GM21423 (cell line): ENCODE measurements around the gene FLT1.
A peak's percentile ranks its signal among the peaks of the same experiment; 100 is the strongest.

Source experiments
- ATAC-seq: cut with Tn5 transposase; IDR thresholded peaks from one replicate; pipeline ENCODE4 v1.9.1; 2021; ENCODE audit warnings: mild to moderate bottlenecking, moderate library complexity; ENCODE audit not compliant: unreplicated experiment

FLT1 gene

GRCh38 chr13:28401303-28402056 lies 93.4 kb downstream of the FLT1 start:
- peak; percentile 65 for ATAC-seq

DNA sequence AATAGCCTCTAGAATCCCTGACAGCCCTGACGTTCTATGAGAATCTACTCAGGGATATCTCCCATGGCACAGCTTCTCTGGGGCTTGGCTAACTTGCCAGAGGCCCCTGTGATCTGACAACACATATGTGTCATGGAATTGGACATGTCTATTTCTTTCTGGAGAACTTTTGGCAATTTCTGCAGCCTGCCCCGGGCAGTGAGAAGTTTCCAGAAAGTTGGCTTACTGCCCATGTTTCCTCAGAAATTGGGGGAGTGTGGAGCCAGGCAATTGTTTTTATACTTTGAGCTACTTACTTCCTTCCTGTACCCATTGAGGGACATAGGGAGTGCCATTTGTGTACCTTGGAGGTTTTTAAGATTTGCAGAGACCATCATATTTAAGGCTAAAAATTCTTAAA lies 98.9 kb downstream of the FLT1 start:
- ATAC-seq = no peak

- no peak for ATAC-seq
Measured at GRCh38 chr13:28394422-28394821, 100.5 kb downstream of the FLT1 start.

- no peak for ATAC-seq
Measured at GRCh38 chr13:28392896-28393505, 101.9 kb downstream of the FLT1 start.

- ATAC-seq = no peak
Measured at GRCh38 chr13:28392428-28392827, 102.5 kb downstream of the FLT1 start.

DNA sequence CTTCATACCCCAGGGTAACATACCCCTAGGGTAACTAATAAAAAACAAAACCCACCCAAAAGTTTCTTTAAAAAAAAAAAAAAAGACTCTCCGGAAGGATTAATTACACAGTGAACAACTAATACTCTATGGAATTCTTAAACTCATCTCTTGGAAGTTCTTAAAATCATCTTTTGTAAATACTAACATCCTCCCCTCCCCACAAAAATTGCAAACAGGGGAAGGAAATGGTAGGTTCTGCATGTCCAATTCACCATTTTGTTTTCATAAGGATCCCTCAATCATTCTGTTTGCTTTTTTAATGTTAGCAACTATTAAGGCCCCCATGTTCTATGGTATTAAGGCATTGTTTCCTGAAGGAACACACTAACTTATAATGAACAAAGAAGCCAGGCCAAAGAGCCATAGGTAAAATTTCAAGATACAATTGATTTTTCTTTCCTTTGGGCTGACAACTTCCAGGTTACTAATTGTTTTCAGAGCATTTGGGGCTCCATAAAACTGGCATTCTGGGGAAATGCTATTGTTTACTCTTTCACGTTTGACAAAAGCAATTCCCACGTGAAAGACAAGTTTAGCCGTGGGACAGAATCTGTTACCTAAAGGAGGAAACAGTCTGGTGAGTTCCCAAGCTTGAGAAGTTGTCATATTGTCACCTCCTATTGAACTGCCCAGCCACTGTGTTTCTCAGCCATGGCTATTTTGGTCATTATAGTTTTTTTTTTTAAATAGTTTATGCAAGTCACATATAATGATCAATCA lies 107.0 kb downstream of the FLT1 start:
- ATAC-seq = no peak

DNA sequence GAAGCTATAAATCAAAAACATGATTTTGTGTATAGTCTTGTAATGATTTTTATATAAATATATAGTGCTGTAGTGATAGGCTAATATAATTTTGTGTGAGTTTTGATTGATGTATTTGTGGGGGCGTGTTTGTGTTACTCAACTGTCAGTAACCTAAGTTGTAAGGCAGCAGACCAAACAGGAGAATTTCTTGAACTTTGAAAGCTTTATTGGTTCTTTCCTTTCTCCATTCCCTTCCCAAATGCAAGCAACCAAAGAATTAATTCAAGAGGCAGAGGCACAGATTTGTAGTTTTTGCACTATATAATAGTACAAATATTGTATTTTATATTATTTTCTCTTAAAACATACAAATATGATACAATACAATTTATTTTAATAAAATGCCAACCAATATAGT lies 109.6 kb downstream of the FLT1 start:
- no peak for ATAC-seq

DNA sequence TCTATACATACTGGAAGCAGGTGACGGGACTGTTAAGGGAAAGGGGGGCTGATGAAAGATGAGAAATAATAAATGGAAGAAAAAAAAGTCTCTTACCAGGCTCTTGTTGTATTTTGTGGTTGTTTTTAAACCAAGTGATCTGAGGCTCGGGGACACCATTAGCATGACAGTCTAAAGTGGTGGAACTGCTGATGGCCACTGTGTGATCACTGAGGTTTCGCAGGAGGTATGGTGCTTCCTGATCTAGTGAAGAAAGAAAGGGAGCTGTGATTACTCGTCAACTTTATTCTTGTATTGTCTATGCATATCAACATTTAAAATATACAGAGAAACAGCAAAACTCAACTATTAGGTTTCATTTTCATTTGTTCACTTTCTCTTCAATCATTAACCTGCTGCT lies 110.1 kb downstream of the FLT1 start:
- no peak for ATAC-seq

DNA sequence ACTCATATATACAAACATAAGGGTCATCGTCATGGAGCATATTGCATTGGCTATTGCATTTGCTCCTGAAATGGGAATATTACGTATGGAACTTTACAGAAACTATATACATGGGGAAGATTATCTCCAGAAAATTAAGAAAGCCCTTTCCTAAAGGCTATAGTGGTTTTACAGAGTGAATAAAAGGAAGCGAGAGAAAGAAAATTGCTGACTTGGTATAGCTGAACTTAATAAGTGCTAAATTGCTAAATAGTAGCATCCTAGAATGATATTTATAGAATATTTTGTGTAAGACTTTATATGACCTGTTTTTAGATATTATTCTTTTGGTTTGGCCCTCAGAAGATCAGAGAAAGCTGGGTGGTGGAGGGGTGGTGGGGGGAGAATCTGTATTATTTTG lies 114.6 kb downstream of the FLT1 start:
- no peak for ATAC-seq

DNA sequence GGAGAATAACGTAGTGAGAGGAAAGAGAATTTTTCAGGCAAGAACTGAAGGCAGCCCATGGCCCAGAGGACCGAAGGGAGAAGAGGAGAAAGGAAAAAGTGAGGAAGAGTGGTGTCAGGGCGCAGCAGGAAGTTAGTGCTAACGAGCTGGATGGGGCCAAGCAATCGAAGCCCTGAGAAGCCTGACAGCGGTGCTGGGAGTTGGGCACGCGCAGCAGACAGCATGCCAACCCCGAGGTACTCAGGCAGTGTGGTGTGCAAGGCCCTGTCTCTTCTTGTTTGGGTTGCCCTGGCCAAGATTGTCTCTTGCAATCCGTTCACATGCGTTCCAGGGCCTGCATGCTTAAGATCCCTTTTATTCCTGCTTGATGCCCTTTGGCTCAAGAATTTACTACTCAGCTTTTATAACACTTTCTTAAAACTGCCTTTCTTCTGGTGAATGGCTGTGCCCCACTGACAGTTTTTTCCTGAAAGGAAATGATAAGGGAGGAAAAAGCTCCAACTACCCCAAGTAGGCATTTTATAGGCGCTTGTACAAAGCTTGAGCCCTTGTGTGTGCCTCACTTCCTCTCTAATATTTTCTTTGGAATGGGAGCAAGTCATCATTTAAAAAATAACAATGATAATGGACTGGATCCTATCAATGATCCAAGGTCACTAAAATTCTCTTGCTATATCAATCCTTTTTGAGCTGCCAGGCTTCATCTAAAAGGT lies 115.4 kb downstream of the FLT1 start:
- no peak for ATAC-seq

DNA sequence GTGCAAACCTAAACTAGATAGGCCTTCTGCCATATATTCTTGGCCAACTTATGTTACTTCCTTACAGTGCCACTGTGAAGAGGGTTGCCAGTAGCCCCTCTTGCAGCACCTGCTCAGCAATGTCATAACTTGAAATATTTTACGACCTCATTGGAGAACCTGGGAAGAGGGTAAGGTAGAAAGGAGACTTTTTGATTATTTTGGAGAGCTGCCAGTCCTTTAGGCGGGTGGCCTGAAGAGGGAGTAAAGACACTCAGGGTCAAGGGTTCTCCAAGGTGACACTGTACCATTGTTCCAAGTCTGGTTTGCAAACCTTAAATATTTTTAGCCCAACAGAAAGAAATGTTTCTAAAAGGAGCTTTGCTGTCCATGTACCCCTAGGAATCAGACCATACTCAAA lies 118.3 kb downstream of the FLT1 start:
- ATAC-seq = no peak

DNA sequence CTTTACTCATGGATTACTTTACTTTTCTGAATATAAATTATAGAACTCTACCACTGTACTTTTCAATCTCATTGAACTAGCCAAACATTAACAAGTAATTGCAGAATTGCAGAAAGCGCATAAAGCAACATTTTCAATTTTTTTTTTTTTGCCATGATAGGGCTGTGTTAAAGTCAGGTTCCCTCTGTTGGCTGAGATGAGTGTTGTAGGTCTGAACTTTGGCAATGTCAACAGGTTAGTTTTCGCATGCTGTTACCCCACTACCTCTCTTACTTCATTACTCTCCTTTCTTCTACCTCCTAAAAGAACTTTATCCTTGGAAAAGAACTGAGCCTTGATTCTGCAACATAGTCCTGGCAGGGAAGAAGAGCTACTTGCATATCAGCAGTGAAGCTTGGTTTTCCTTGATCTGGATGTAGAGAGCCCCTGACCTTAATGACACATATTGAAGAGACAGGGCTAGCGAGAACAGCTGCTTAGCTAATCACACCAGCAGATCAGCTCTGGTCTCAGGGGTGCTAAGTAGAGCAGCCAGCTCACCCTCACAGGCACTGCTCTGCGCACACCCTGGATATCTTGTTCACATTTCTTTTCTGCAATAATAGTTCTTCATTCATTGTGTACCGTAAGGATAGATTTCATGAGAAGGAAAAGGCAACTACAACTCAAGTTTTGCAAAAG lies 119.5 kb downstream of the FLT1 start:
- no peak for ATAC-seq

- no peak for ATAC-seq
Measured at GRCh38 chr13:28373810-28374209, 121.1 kb downstream of the FLT1 start.

DNA sequence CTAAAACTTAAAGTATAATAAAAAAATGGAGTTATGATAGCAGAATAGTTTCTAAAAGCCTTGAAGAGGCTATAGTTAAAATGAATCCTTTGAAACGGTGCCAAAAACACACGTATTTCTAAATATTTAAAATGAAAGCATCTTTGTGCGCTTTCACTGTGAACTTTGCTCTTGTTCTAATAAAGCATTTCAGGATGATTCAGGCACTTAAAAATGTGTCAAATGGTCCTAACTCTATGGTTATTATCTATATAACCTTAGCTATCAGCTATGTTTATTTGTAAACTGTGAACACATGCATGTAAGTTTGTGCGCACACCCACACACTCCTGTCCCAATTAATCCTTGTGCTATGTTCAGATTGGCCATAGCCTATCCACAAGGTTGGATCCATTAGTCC lies 124.5 kb downstream of the FLT1 start:
- ATAC-seq = no peak

GRCh38 chr13:28358708-28359107 lies 136.2 kb downstream of the FLT1 start:
- no peak for ATAC-seq

GRCh38 chr13:28357911-28358433 lies 137.0 kb downstream of the FLT1 start:
- ATAC-seq = no peak

DNA sequence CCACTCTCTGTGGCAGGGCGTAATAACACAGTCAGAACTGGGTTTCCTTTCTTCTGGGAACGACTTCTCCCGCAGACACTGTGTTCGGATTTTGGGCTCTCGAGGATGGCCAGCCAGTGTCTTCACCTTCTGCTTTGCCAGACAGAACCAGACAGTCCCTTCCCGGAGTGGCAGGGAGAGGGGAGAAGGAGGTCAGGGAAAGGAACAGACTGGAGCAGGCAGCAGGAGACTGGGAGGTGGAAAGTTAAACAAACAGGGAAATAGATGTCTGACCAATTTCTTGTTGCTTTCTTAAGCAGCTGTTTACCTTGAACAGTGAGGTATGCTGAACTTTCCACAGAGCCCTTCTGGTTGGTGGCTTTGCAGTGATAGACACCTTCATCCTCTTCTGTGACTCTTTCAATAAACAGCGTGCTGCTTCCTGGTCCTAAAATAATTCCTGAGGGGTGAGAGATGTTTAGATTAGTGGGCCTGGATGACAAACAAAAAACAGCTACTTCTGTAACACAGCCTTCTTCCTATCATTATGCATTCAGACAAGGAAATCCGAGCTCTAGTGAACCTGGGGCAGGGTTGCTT lies 137.6 kb downstream of the FLT1 start:
- ATAC-seq = no peak

- ATAC-seq = no peak
Measured at GRCh38 chr13:28356561-28357021, 138.3 kb downstream of the FLT1 start.

DNA sequence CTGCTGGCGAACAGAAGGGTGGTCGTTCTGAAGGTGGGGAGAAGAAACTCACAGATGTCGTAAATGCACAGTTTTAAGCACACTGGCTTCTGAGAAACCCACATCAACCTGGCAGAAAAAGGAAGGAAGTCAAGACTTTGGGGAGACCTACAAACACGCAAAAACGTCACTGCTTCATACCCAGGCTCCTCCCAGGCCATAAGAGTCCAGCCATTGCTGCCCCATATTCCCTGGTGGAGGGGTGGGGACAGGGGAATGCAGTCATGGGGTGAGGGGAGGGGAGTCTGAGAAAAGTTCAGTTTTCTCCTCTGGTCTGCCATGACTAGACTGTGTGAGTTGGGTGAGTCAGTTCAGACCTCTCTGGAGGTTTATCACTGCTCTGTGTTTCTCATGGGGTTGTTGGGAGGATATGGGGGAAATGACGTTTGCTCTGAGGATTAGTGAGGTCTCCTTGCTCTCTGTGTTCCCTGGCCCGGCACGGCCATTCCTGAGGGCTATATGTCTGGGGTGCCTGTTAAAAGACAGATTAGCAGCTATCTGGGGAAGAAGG lies 139.0 kb downstream of the FLT1 start:
- ATAC-seq = no peak
